B cell (primary cell): ENCODE measurements around the gene RNF181. TPM values are rescaled to one million over a fixed set of nuclear protein-coding genes. Genes with fewer than 3 reads are reported as not detected.
A peak's percentile ranks its signal among the peaks of the same experiment; 100 is the strongest.

Experiments
- ATAC-seq: fragments of 200-7000 bp; cut with Tn5 transposase; one replicate; pipeline ENCODE4 v1.10.0; 2021; ENCODE audit warnings: low read depth, mild to moderate bottlenecking, moderate number of reproducible peaks, moderate library complexity
- CTCF ChIA-PET: fragments of 350-600 bp; sonication (Branson Sonifier 250); formaldehyde crosslinking; loops from one replicate; lab custom pipeline; 2021; ENCODE audit warnings: antibody characterized with exemption, inconsistent platforms; lab: Charles Lee
- POLR2A ChIA-PET: fragments of 350-600 bp; sonication (Branson Sonifier 250); formaldehyde crosslinking; loops from one replicate; lab custom pipeline; 2021; ENCODE audit warnings: antibody characterized with exemption; lab: Charles Lee
- DNase-seq: peaks from one replicate; pipeline ENCODE4 v3.0.0; 2013
- H2AFZ ChIP-seq: 2 replicates; pipeline ENCODE4 v1.6.1; 2012; ENCODE audit warnings: mild to moderate bottlenecking, low read depth, low read length; ENCODE audit not compliant: insufficient read depth, poor library complexity, severe bottlenecking
- H3K27ac ChIP-seq, 2 donors: 1 replicate in 1 of 2; 2 replicates in 1 of 2; pipeline ENCODE4 v1.5.1; 2012 to 2013; ENCODE audit warnings: low read length in 2 of 2, mild to moderate bottlenecking in 2 of 2, moderate library complexity in 1 of 2
- H3K27me3 ChIP-seq, 4 experiments: fragments of 200-600 bp in 1 of 4; sonication (generic) in 1 of 4; replicated peaks in 1 of 4; 1 replicate in 2 of 4; 2 replicates in 2 of 4; pipeline versions ENCODE4 v1.6.1 to v1.7.0; 2013 to 2016; ENCODE audit warnings: low read length in 3 of 4, mild to moderate bottlenecking in 2 of 4, mixed read lengths in 1 of 4, moderate library complexity in 1 of 4; ENCODE audit not compliant: insufficient read depth in 4 of 4, control insufficient read depth in 3 of 4; ENCODE audit errors: control extremely low read depth in 1 of 4
- H3K36me3 ChIP-seq, 2 experiments: replicated peaks in 1 of 2; 1 replicate in 1 of 2; 2 replicates in 1 of 2; pipeline versions ENCODE4 v1.6.1 to v1.7.1; 2013; ENCODE audit warnings: low read length in 1 of 2; ENCODE audit not compliant: insufficient read depth in 2 of 2, control insufficient read depth in 1 of 2; ENCODE audit errors: control extremely low read depth in 1 of 2, extremely low read depth in 1 of 2
- H3K4me1 ChIP-seq, 2 donors: fragments of 200-600 bp in 1 of 2; sonication (generic) in 1 of 2; 1 replicate in 1 of 2; 2 replicates in 1 of 2; pipeline versions ENCODE4 v1.5.1 to v1.6.1; 2013 to 2017; ENCODE audit warnings: low read length in 2 of 2; ENCODE audit not compliant: control insufficient read depth in 2 of 2, insufficient read depth in 2 of 2
- H3K4me2 ChIP-seq: replicated peaks from 2 replicates; pipeline ENCODE3; 2012; ENCODE audit warnings: mild to moderate bottlenecking, low read depth, low read length; ENCODE audit not compliant: poor library complexity, severe bottlenecking
- H3K4me3 ChIP-seq, 5 experiments: fragments of 200-600 bp in 1 of 5; sonication (generic) in 1 of 5; 1 replicate in 3 of 5; 2 replicates in 2 of 5; pipeline versions ENCODE4 v1.5.1 to v1.7.0; 2011 to 2016; ENCODE audit warnings: low read length in 4 of 5, mild to moderate bottlenecking in 4 of 5, low read depth in 2 of 5, control low read depth in 1 of 5, moderate library complexity in 1 of 5; ENCODE audit not compliant: insufficient read depth in 1 of 5; ENCODE audit errors: control extremely low read depth in 1 of 5, extremely low read depth in 1 of 5
- H3K79me2 ChIP-seq: fragments of 200-600 bp; sonication (generic); one replicate; pipeline ENCODE4 v1.6.0; 2016; ENCODE audit warnings: low read length; ENCODE audit not compliant: control insufficient read depth, insufficient read depth
- H3K9ac ChIP-seq: fragments of 200-600 bp; sonication (generic); 2 replicates; pipeline ENCODE4 v1.6.1; 2017; ENCODE audit warnings: mild to moderate bottlenecking, low read length, moderate library complexity
- H3K9me3 ChIP-seq, 3 donors: one replicate each; pipeline versions ENCODE4 v1.6.1 to v1.7.1; 2013; ENCODE audit warnings: low read length in 2 of 3; ENCODE audit not compliant: control insufficient read depth in 2 of 3, insufficient read depth in 1 of 3; ENCODE audit errors: control extremely low read depth in 1 of 3
- H4K20me1 ChIP-seq: 2 replicates; pipeline ENCODE4 v1.6.0; 2012; ENCODE audit warnings: mild to moderate bottlenecking, low read length; ENCODE audit not compliant: insufficient read depth, control insufficient read depth, poor library complexity, severe bottlenecking
- H3K27ac Mint-ChIP-seq: one replicate; pipeline ENCODE4 v1.8.0; 2021; ENCODE audit warnings: mixed read lengths
- H3K27me3 Mint-ChIP-seq: one replicate; pipeline ENCODE4 v1.8.0; 2021; ENCODE audit warnings: mixed read lengths
- H3K4me1 Mint-ChIP-seq: one replicate; pipeline ENCODE4 v1.8.0; 2021; ENCODE audit warnings: mixed read lengths
- H3K4me3 Mint-ChIP-seq: one replicate; pipeline ENCODE4 v1.8.0; 2021; ENCODE audit warnings: mixed read lengths
- H3K9me3 Mint-ChIP-seq: one replicate; pipeline ENCODE4 v1.8.0; 2022; ENCODE audit warnings: mixed read lengths; ENCODE audit not compliant: insufficient read depth
- EZH2 ChIP-seq: IDR thresholded peaks from 2 replicates; pipeline ENCODE4 v1.6.1; 2012; ENCODE audit warnings: borderline replicate concordance, low read depth, mild to moderate bottlenecking, moderate library complexity, low read length; ENCODE audit not compliant: insufficient read depth, poor library complexity, severe bottlenecking
- WGBS: methylation state at CpG from one replicate; pipeline ENCODE4 v1.1.5; 2013; ENCODE audit warnings: missing lambda C conversion rate; ENCODE audit not compliant: insufficient coverage; 5-methylcytosine and 5-hydroxymethylcytosine counted together
- intact Hi-C: fragments of 100-400 bp; cut with micrococcal nuclease; formaldehyde crosslinking; loops from one replicate; pipeline ENCODE4 v1.10.0; 2022
- polyA plus RNA-seq: library from polyadenylated mRNA; depleted of rRNA; stranded (reverse); fragments of >200 nt; gene quantifications from 2 replicates; pipeline ENCODE4 v1.2.3, GENCODE V29; 2012
- total RNA-seq, 2 donors: library from RNA; stranded (reverse); fragments of 120-200 nt in 1 of 2; gene quantifications; 1 replicate in 1 of 2; 2 replicates in 1 of 2; pipeline versions ENCODE4 v1.2.3 to v1.2.4, GENCODE V29; 2013 to 2022
- TF ChIP-seq, protein P1 (sequence below): fragments of 200-600 bp; IDR thresholded peaks from one replicate; pipeline ENCODE4 v1.8.0; 2022; ENCODE audit warnings: antibody characterized with exemption, mild to moderate bottlenecking

Gene RNF181
- total and polyA plus RNA-seq, 2 donors (not counting 1 experiment from before 2014, with no cell fraction given), result 76.6 to 151 TPM

DNA sequence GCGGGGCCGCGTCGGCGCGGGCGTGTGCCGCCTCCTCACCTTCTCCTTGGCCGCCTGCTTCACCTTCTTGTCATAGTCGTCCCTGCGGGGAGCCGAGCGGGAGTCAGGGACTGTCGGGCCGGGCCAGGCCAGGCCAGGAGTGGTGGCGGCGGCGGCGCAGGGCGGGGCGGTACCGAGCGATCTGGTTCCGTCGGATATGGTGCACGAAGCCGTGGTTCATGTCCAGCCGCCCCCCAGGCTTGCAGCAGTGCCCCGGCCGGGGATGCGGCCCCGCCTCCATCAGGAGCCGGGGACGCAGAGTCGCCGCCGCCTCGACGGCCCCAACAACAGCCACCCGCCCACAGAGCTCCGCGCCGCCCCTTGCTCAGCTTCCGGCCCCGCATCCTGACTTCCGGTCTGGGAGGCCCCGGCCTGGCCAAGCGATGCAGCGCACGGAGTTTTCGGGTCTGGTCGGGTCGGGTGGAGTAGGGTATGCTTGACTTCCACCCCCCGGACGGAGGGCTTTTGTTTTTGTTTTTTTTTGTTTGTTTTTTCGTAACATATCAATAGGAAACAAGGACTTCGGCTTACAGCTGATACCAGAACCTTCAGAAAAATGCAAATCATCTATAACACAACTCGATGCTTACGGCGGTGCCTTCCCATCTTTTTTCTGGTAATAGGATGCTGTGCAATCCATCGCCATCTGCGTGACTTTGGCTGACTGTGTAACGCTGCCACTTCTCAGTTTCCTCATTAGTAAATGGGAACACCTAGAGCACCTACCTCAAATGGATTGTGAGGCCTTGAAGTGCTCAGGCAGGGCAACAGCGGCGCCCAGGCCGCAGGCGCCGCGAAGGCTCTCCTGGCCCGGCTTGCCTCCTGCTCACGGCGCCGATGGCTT is 16.4 kb downstream of the RNF181 start, which contains the start of gene C2orf68:
C2orf68 (minus strand) TSS at position 362 of the 883 bp plus-strand sequence; CDS start at position 280, 82 bp downstream.
- Mint-ChIP-seq H3K27ac (peak within 1 kb of the TSS; percentile 95), H3K4me3 (peak within 1 kb of the TSS; percentile 98), H3K9me3 (no peaks in the 10 kb centered on the region), H3K27me3 (no peaks in the 10 kb centered on the region), H3K4me1 (peaks cover 33% of the 10 kb centered on the region)
- TF ChIP-seq, protein P1, sequence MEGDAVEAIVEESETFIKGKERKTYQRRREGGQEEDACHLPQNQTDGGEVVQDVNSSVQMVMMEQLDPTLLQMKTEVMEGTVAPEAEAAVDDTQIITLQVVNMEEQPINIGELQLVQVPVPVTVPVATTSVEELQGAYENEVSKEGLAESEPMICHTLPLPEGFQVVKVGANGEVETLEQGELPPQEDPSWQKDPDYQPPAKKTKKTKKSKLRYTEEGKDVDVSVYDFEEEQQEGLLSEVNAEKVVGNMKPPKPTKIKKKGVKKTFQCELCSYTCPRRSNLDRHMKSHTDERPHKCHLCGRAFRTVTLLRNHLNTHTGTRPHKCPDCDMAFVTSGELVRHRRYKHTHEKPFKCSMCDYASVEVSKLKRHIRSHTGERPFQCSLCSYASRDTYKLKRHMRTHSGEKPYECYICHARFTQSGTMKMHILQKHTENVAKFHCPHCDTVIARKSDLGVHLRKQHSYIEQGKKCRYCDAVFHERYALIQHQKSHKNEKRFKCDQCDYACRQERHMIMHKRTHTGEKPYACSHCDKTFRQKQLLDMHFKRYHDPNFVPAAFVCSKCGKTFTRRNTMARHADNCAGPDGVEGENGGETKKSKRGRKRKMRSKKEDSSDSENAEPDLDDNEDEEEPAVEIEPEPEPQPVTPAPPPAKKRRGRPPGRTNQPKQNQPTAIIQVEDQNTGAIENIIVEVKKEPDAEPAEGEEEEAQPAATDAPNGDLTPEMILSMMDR, result no peak
- no peak for TF ChIP-seq EZH2
- Histone ChIP-seq H3K4me2 (peak within 1 kb of the TSS; percentile 76), H3K79me2 (peaks cover 26% of the 10 kb centered on the region), H3K27me3 (no peaks in the 10 kb centered on the region), H3K9ac (peak within 1 kb of the TSS; percentile 80), H3K27ac (peak within 1 kb of the TSS; percentile 34 to 83), H3K4me3 (peak within 1 kb of the TSS; percentile 72 to 88 (median 76)), H3K9me3 (no peaks in the 10 kb centered on the region), H4K20me1 (peaks cover 27% of the 10 kb centered on the region), H3K4me1 (peaks cover 13 to 29% of the 10 kb centered on the region in 2 donors), H2AFZ (peak within 1 kb of the TSS; percentile 89), H3K36me3 (peaks cover 0 to 23% of the 10 kb centered on the region in 2 experiments)
- POLR2A ChIA-PET, result interaction anchor here (0.5 to 1.4 kb wide), 8 partner anchors 9 to 220 kb away, joined by 3 to 11 read pairs (median 5); partner anchors contain the start of genes MAT2A, RNF181, SH2D6 and TMEM150A
- CTCF ChIA-PET, result interaction anchor here (0.6 to 1.0 kb wide), 4 partner anchors 9 to 60 kb away, joined by 3 to 5 read pairs (median 4); partner anchors contain the start of gene TMEM150A
- WGBS, result 9% methylated on average over 57 of the region's 73 CpGs
- peak; percentile 89 for DNase-seq
- peak; percentile 66 for ATAC-seq
- intact Hi-C loops, result loop anchor here (1.0 to 10.0 kb wide), 4 partner anchors 10 to 493 kb away; partner anchors contain the start of genes POLR1A, PTCD3, RNF181 and TMEM150A
